ENCODE data around the gene RAD51B. TPM values are rescaled to one million over a fixed set of nuclear protein-coding genes. Genes with fewer than 3 reads are reported as not detected.
A peak's percentile ranks its signal among the peaks of the same experiment; 100 is the strongest.

The RAD51B gene
- 10 to 100 TPM; 12.1 to 30.7 (median 19.3) TPM for total RNA-seq
- polyA plus RNA-seq, result 1 to 10 TPM; 1.8 to 4.6 (median 3.8) TPM
- long read RNA-seq, donor 1, result 0 reads
- long read RNA-seq, donor 2, result 0 reads
- long read RNA-seq, donor 3, partial matches to known transcripts, result 0 of 1 reads
- long read RNA-seq, donor 3, other reads (novel, unspliced or antisense), result 0 of 1 reads
- long read RNA-seq, donor 4, result 0 reads
- long read RNA-seq, donor 5, partial matches to known transcripts, result 0 of 2 reads
- long read RNA-seq, donor 5, other reads (novel, unspliced or antisense), result 0 of 2 reads
- long read RNA-seq, donor 6, partial matches to known transcripts, result 0 of 5 reads
- long read RNA-seq, donor 6, other reads (novel, unspliced or antisense), result 0 of 5 reads
- long read RNA-seq, donor 7, partial matches to known transcripts, result 0 of 1 reads
- long read RNA-seq, donor 7, other reads (novel, unspliced or antisense), result 0 of 1 reads
- long read RNA-seq, donor 8, partial matches to known transcripts, result 0 of 1 reads
- long read RNA-seq, donor 8, other reads (novel, unspliced or antisense), result 0 of 1 reads
- long read RNA-seq, donor 9, partial matches to known transcripts, result 0 of 1 reads
- long read RNA-seq, donor 9, other reads (novel, unspliced or antisense), result 0 of 1 reads
- long read RNA-seq, donor 10, result 0 reads

GRCh38 chr14:67819563-67820421 lies at the start of gene RAD51B:
TSS of gene RAD51B (plus strand) at chr14:67819779.
- peak within 1 kb of the TSS; percentile 15 to 80 (median 74) for H3K27ac ChIP-seq
- DNase-seq, result peak; percentile 90 to 95
- intact Hi-C loops (cut with DNase I; ENCODE audit: low total_unique reads), result no loop called here
- peak within 1 kb of the TSS; percentile 77 to 96 (median 85) for H3K4me3 ChIP-seq
- peaks cover 0 to 4% (median 0%) of the 10 kb centered on the region in 4 donors for H3K36me3 ChIP-seq
- peaks cover 14 to 41% (median 34%) of the 10 kb centered on the region in 4 donors for H3K4me1 ChIP-seq
- TF ChIP-seq EP300 (IDR thresholded peaks at IDR 0.05) (no peak), POLR2AphosphoS5 (IDR thresholded peaks at IDR 0.05) (peak in 1 of 3 donors; percentile 44), POLR2A (IDR thresholded peaks at IDR 0.05) (no peak)
- TF ChIP-seq, protein P1, sequence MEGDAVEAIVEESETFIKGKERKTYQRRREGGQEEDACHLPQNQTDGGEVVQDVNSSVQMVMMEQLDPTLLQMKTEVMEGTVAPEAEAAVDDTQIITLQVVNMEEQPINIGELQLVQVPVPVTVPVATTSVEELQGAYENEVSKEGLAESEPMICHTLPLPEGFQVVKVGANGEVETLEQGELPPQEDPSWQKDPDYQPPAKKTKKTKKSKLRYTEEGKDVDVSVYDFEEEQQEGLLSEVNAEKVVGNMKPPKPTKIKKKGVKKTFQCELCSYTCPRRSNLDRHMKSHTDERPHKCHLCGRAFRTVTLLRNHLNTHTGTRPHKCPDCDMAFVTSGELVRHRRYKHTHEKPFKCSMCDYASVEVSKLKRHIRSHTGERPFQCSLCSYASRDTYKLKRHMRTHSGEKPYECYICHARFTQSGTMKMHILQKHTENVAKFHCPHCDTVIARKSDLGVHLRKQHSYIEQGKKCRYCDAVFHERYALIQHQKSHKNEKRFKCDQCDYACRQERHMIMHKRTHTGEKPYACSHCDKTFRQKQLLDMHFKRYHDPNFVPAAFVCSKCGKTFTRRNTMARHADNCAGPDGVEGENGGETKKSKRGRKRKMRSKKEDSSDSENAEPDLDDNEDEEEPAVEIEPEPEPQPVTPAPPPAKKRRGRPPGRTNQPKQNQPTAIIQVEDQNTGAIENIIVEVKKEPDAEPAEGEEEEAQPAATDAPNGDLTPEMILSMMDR (IDR thresholded peaks at IDR 0.05), result no peak
- no peaks in the 10 kb centered on the region for H3K27me3 ChIP-seq
- 0 to 1% (median 0%) methylated on average over 29 to 30 of the region's 30 CpGs for WGBS, 5 donors
- H3K9me3 ChIP-seq, result no peaks in the 10 kb centered on the region

- Histone ChIP-seq H3K27ac (no peak overlapping the region), H3K9me3 (no peaks in the 10 kb centered on the region), H3K4me1 (no peaks in the 10 kb centered on the region), H3K36me3 (peaks cover 82 to 100% (median 99%) of the 10 kb centered on the region in 4 donors), H3K27me3 (no peaks in the 10 kb centered on the region), H3K4me3 (no peak overlapping the region)
- no peak for DNase-seq
- WGBS, 5 donors, result 92 to 98% (median 94%) methylated on average over 5 of the region's 5 CpGs
- TF ChIP-seq EP300 (IDR thresholded peaks at IDR 0.05), result no peak
- no peak for TF ChIP-seq POLR2AphosphoS5 (IDR thresholded peaks at IDR 0.05)
- TF ChIP-seq POLR2A (IDR thresholded peaks at IDR 0.05), result no peak
- TF ChIP-seq, protein P1 (IDR thresholded peaks at IDR 0.05), result no peak
- intact Hi-C loops (cut with DNase I; ENCODE audit: low total_unique reads), result no loop called here
These were observed 45.7 kb upstream of the RAD51B start for GRCh38 chr14:67773844-67774377.

DNA sequence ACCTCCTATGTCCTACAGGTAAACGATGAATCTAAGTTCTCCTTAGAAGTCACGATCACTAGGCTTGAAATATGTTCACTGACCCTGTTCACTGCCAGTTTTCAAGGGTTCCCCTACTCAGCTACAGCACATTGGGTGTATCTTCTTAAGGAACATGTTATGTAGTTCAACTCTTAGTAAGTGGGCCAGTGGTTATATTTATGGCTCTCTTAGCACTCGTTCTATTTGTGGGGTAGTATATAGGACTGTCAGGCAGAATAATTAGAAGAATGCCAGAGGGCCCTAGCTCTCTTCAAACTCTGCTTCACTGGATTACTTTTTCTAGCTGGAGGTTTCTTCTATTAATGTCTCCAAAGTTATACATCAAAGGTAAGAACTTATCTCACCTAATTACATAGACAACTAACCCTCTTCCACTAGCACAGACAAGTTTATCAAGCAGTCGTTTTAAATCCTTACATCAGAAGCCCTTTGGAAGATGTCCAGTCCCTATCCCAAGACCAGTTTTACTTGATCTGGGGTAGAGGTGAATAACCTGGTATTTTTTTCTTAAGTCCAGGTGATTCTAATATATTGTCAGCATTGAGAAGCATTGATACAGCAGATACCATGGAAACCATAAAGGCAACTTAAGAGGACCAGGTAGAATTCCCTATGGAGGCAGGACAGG lies 42.8 kb upstream of the RAD51B start:
- 57 to 83% (median 76%) methylated on average over 4 of the region's 4 CpGs for WGBS, 5 donors
- TF ChIP-seq POLR2A (IDR thresholded peaks at IDR 0.05) (no peak), POLR2AphosphoS5 (IDR thresholded peaks at IDR 0.05) (no peak), EP300 (IDR thresholded peaks at IDR 0.05) (no peak)
- TF ChIP-seq, protein P1 (IDR thresholded peaks at IDR 0.05), result no peak
- no peak overlapping the region for H3K27ac ChIP-seq
- no peak for DNase-seq
- intact Hi-C loops (cut with DNase I; ENCODE audit: low total_unique reads), result no loop called here
- no peaks in the 10 kb centered on the region for H3K9me3 ChIP-seq
- peaks cover 87 to 100% (median 100%) of the 10 kb centered on the region in 4 donors for H3K36me3 ChIP-seq
- H3K4me3 ChIP-seq, result no peak overlapping the region
- H3K27me3 ChIP-seq, result no peaks in the 10 kb centered on the region
- H3K4me1 ChIP-seq, result no peaks in the 10 kb centered on the region
